ENCODE results near the gene TANC1.

The TANC1 gene

GRCh38 chr2:159072795-159073194, 104.4 kb downstream of the TANC1 start:
- Histone ChIP-seq H3K27me3 (ENCODE audit: control insufficient read depth in 3 of 3, insufficient read depth in 3 of 3, low read depth in 1 of 3, low read length in 3 of 3) (no peaks in the 10 kb centered on the region), H3K4me1 (ENCODE audit: control insufficient read depth in 2 of 2, insufficient read depth in 1 of 2, low read depth in 1 of 2, low read length in 2 of 2) (peaks cover 0 to 3% of the 10 kb centered on the region in 2 donors), H3K4me2 (ENCODE audit: insufficient read depth, low read length, poor library complexity, severe bottlenecking) (no peak overlapping the region), H3K14ac (ENCODE audit: low read length) (no peak overlapping the region), H2AFZ (ENCODE audit: low read length) (no peak overlapping the region), H4K8ac (ENCODE audit: low read depth, low read length) (no peak overlapping the region), H3K18ac (ENCODE audit: low read length) (no peak overlapping the region), H3K27ac (replicated peaks; ENCODE audit: low read length) (no peak overlapping the region), H2BK12ac (ENCODE audit: low read length) (no peak overlapping the region), H2BK5ac (ENCODE audit: low read length) (no peak overlapping the region), H3K9me3 (replicated peaks in 1 of 2; ENCODE audit: control insufficient read depth in 2 of 2, insufficient read depth in 1 of 2, low read depth in 1 of 2, low read length in 2 of 2) (no peaks in the 10 kb centered on the region), H2BK15ac (ENCODE audit: low read length) (no peak overlapping the region), H3K4ac (ENCODE audit: low read length) (no peak overlapping the region), H3K4me3 (ENCODE audit: low read length in 2 of 2) (no peak overlapping the region), H4K91ac (ENCODE audit: low read depth, low read length, poor library complexity) (no peak overlapping the region), H2AK5ac (ENCODE audit: low read depth, low read length) (no peak overlapping the region), H3K23ac (ENCODE audit: low read depth, low read length, poor library complexity) (no peak overlapping the region), H3K9ac (ENCODE audit: low read depth, low read length, poor library complexity) (no peak overlapping the region), H3K79me1 (ENCODE audit: low read depth, low read length) (no peaks in the 10 kb centered on the region), H3K36me3 (replicated peaks in 1 of 2; ENCODE audit: control insufficient read depth in 2 of 2, insufficient read depth in 2 of 2, low read length in 2 of 2) (peaks cover 0 to 5% of the 10 kb centered on the region in 2 donors), H2BK120ac (ENCODE audit: low read depth, low read length) (no peak overlapping the region)
- DNase-seq (ENCODE audit: low spot score): no peak
- WGBS, 2 donors (ENCODE audit: extremely low coverage in 2 of 2, insufficient read length in 2 of 2, insufficient replicate concordance in 1 of 2): no CpG with 5 or more reads among the region's 2 CpGs

- Histone ChIP-seq H2AFZ (ENCODE audit: low read length) (no peak overlapping the region), H3K9me3 (replicated peaks in 1 of 2; ENCODE audit: control insufficient read depth in 2 of 2, insufficient read depth in 1 of 2, low read depth in 1 of 2, low read length in 2 of 2) (no peaks in the 10 kb centered on the region), H3K14ac (ENCODE audit: low read length) (no peak overlapping the region), H4K8ac (ENCODE audit: low read depth, low read length) (no peak overlapping the region), H3K4me3 (ENCODE audit: low read length in 2 of 2) (no peak overlapping the region), H3K4me2 (ENCODE audit: insufficient read depth, low read length, poor library complexity, severe bottlenecking) (no peak overlapping the region), H2AK5ac (ENCODE audit: low read depth, low read length) (no peak overlapping the region), H3K27me3 (ENCODE audit: control insufficient read depth in 3 of 3, insufficient read depth in 3 of 3, low read depth in 1 of 3, low read length in 3 of 3) (no peaks in the 10 kb centered on the region), H3K4ac (ENCODE audit: low read length) (no peak overlapping the region), H3K79me1 (ENCODE audit: low read depth, low read length) (no peaks in the 10 kb centered on the region), H3K27ac (replicated peaks; ENCODE audit: low read length) (no peak overlapping the region), H4K91ac (ENCODE audit: low read depth, low read length, poor library complexity) (no peak overlapping the region), H3K9ac (ENCODE audit: low read depth, low read length, poor library complexity) (no peak overlapping the region), H3K4me1 (ENCODE audit: control insufficient read depth in 2 of 2, insufficient read depth in 1 of 2, low read depth in 1 of 2, low read length in 2 of 2) (peaks cover 0 to 3% of the 10 kb centered on the region in 2 donors), H3K36me3 (replicated peaks in 1 of 2; ENCODE audit: control insufficient read depth in 2 of 2, insufficient read depth in 2 of 2, low read length in 2 of 2) (peaks cover 0 to 5% of the 10 kb centered on the region in 2 donors), H2BK120ac (ENCODE audit: low read depth, low read length) (no peak overlapping the region), H2BK5ac (ENCODE audit: low read length) (no peak overlapping the region), H2BK12ac (ENCODE audit: low read length) (no peak overlapping the region), H3K18ac (ENCODE audit: low read length) (no peak overlapping the region), H2BK15ac (ENCODE audit: low read length) (no peak overlapping the region), H3K23ac (ENCODE audit: low read depth, low read length, poor library complexity) (no peak overlapping the region)
- no CpG with 5 or more reads among the region's 2 CpGs for WGBS, 2 donors (ENCODE audit: extremely low coverage in 2 of 2, insufficient read length in 2 of 2, insufficient replicate concordance in 1 of 2)
- DNase-seq (ENCODE audit: low spot score): no peak
These were observed 104.8 kb downstream of the TANC1 start for GRCh38 chr2:159073256-159073655.

GRCh38 chr2:159074605-159075004, 106.2 kb downstream of the TANC1 start:
- Histone ChIP-seq H3K4me2 (ENCODE audit: insufficient read depth, low read length, poor library complexity, severe bottlenecking) (no peak overlapping the region), H4K8ac (ENCODE audit: low read depth, low read length) (no peak overlapping the region), H3K23ac (ENCODE audit: low read depth, low read length, poor library complexity) (no peak overlapping the region), H4K91ac (ENCODE audit: low read depth, low read length, poor library complexity) (no peak overlapping the region), H2AK5ac (ENCODE audit: low read depth, low read length) (no peak overlapping the region), H3K4me1 (ENCODE audit: control insufficient read depth in 2 of 2, insufficient read depth in 1 of 2, low read depth in 1 of 2, low read length in 2 of 2) (peaks cover 0 to 3% of the 10 kb centered on the region in 2 donors), H3K79me1 (ENCODE audit: low read depth, low read length) (no peaks in the 10 kb centered on the region), H2BK120ac (ENCODE audit: low read depth, low read length) (no peak overlapping the region), H2AFZ (ENCODE audit: low read length) (no peak overlapping the region), H3K27me3 (ENCODE audit: control insufficient read depth in 3 of 3, insufficient read depth in 3 of 3, low read depth in 1 of 3, low read length in 3 of 3) (no peaks in the 10 kb centered on the region), H2BK12ac (ENCODE audit: low read length) (no peak overlapping the region), H2BK5ac (ENCODE audit: low read length) (no peak overlapping the region), H3K27ac (replicated peaks; ENCODE audit: low read length) (no peak overlapping the region), H3K18ac (ENCODE audit: low read length) (no peak overlapping the region), H3K9me3 (replicated peaks in 1 of 2; ENCODE audit: control insufficient read depth in 2 of 2, insufficient read depth in 1 of 2, low read depth in 1 of 2, low read length in 2 of 2) (peaks cover 0 to 7% of the 10 kb centered on the region in 2 donors), H3K36me3 (replicated peaks in 1 of 2; ENCODE audit: control insufficient read depth in 2 of 2, insufficient read depth in 2 of 2, low read length in 2 of 2) (peaks cover 0 to 5% of the 10 kb centered on the region in 2 donors), H3K9ac (ENCODE audit: low read depth, low read length, poor library complexity) (no peak overlapping the region), H3K4ac (ENCODE audit: low read length) (no peak overlapping the region), H3K14ac (ENCODE audit: low read length) (no peak overlapping the region), H2BK15ac (ENCODE audit: low read length) (no peak overlapping the region), H3K4me3 (ENCODE audit: low read length in 2 of 2) (no peak overlapping the region)
- no CpG with 5 or more reads among the region's 7 CpGs for WGBS, 2 donors (ENCODE audit: extremely low coverage in 2 of 2, insufficient read length in 2 of 2, insufficient replicate concordance in 1 of 2)
- DNase-seq (ENCODE audit: low spot score): no peak

GRCh38 chr2:159075727-159076126, 107.3 kb downstream of the TANC1 start:
- Histone ChIP-seq H3K4me1 (ENCODE audit: control insufficient read depth in 2 of 2, insufficient read depth in 1 of 2, low read depth in 1 of 2, low read length in 2 of 2) (peaks cover 0 to 3% of the 10 kb centered on the region in 2 donors), H3K4ac (ENCODE audit: low read length) (no peak overlapping the region), H3K14ac (ENCODE audit: low read length) (no peak overlapping the region), H3K36me3 (replicated peaks in 1 of 2; ENCODE audit: control insufficient read depth in 2 of 2, insufficient read depth in 2 of 2, low read length in 2 of 2) (peaks cover 0 to 1% of the 10 kb centered on the region in 2 donors), H2AFZ (ENCODE audit: low read length) (no peak overlapping the region), H4K91ac (ENCODE audit: low read depth, low read length, poor library complexity) (no peak overlapping the region), H3K79me1 (ENCODE audit: low read depth, low read length) (no peaks in the 10 kb centered on the region), H3K27ac (replicated peaks; ENCODE audit: low read length) (no peak overlapping the region), H2BK12ac (ENCODE audit: low read length) (no peak overlapping the region), H2BK120ac (ENCODE audit: low read depth, low read length) (no peak overlapping the region), H3K4me2 (ENCODE audit: insufficient read depth, low read length, poor library complexity, severe bottlenecking) (no peak overlapping the region), H3K9me3 (replicated peaks in 1 of 2; ENCODE audit: control insufficient read depth in 2 of 2, insufficient read depth in 1 of 2, low read depth in 1 of 2, low read length in 2 of 2) (peaks cover 0 to 16% of the 10 kb centered on the region in 2 donors), H3K4me3 (ENCODE audit: low read length in 2 of 2) (no peak overlapping the region), H2BK15ac (ENCODE audit: low read length) (no peak overlapping the region), H2BK5ac (ENCODE audit: low read length) (no peak overlapping the region), H4K8ac (ENCODE audit: low read depth, low read length) (no peak overlapping the region), H2AK5ac (ENCODE audit: low read depth, low read length) (no peak overlapping the region), H3K23ac (ENCODE audit: low read depth, low read length, poor library complexity) (no peak overlapping the region), H3K27me3 (ENCODE audit: control insufficient read depth in 3 of 3, insufficient read depth in 3 of 3, low read depth in 1 of 3, low read length in 3 of 3) (no peaks in the 10 kb centered on the region), H3K9ac (ENCODE audit: low read depth, low read length, poor library complexity) (no peak overlapping the region), H3K18ac (ENCODE audit: low read length) (no peak overlapping the region)
- WGBS, 2 donors (ENCODE audit: extremely low coverage in 2 of 2, insufficient read length in 2 of 2, insufficient replicate concordance in 1 of 2): no CpG with 5 or more reads among the region's 1 CpG
- DNase-seq (ENCODE audit: low spot score): no peak
